HepG2 (cell line): ENCODE results near the gene ISCU. TPM values are rescaled to one million over a fixed set of nuclear protein-coding genes. Genes with fewer than 3 reads are reported as not detected.

Experiments used
- FOXA1 ChIP-seq, 2 experiments: fragments of 450-650 bp in 1 of 2; sonication (generic) in 1 of 2; formaldehyde crosslinking in 1 of 2; IDR thresholded peaks; 2 replicates each; pipeline versions ENCODE4 v1.4.0 to v1.6.1; 2016 to 2020; ENCODE audit warnings: missing genetic modification reagents in 1 of 2
- GZF1 ChIP-seq: sonication (generic); formaldehyde crosslinking; IDR thresholded peaks from 2 replicates; pipeline ENCODE4 v1.5.1; 2020; ENCODE audit warnings: mild to moderate bottlenecking, missing genetic modification reagents
- HMG20A ChIP-seq: IDR thresholded peaks from 2 replicates; pipeline ENCODE4 v1.6.1; 2016; ENCODE audit warnings: borderline replicate concordance
- KLF11 ChIP-seq: IDR thresholded peaks from 2 replicates; pipeline ENCODE4 v1.6.1; 2016; ENCODE audit warnings: missing compliant biosample characterization
- MBNL3 ChIP-seq: fragments of 250-450 bp; sonication (Bioruptor Pico); conservative IDR thresholded peaks from 2 replicates; pipeline ENCODE4 v1.8.0; 2022; ENCODE audit warnings: mild to moderate bottlenecking, inconsistent platforms
- MYNN ChIP-seq: sonication (generic); formaldehyde crosslinking; IDR thresholded peaks from 2 replicates; pipeline ENCODE4 v1.4.0; 2020; ENCODE audit warnings: mild to moderate bottlenecking, low read depth, missing genetic modification reagents
- NFKBIZ ChIP-seq: IDR thresholded peaks from 2 replicates; pipeline ENCODE4 v1.6.1; 2018; ENCODE audit warnings: missing genetic modification reagents, missing compliant biosample characterization
- RNF2 ChIP-seq: fragments of 450-650 bp; conservative IDR thresholded peaks from 2 replicates; pipeline ENCODE4 v1.6.1; 2016; ENCODE audit warnings: low read depth
- SIN3B ChIP-seq: fragments of 150-350 bp; IDR thresholded peaks from 2 replicates; pipeline ENCODE4 v1.6.1; 2014; ENCODE audit warnings: low read length
- SP2 ChIP-seq: sonication (generic); formaldehyde crosslinking; IDR thresholded peaks from 2 replicates; pipeline ENCODE4 v1.5.1; 2020; ENCODE audit warnings: mild to moderate bottlenecking, missing genetic modification reagents
- STAT5B ChIP-seq: sonication (generic); formaldehyde crosslinking; IDR thresholded peaks from 2 replicates; pipeline ENCODE4 v1.4.0; 2020; ENCODE audit warnings: missing genetic modification reagents
- ZNF207 ChIP-seq: fragments of 450-650 bp; IDR thresholded peaks from 2 replicates; pipeline ENCODE4 v1.6.1; 2016; ENCODE audit warnings: antibody characterized with exemption, borderline replicate concordance
- ZNF253 ChIP-seq: sonication (generic); formaldehyde crosslinking; IDR thresholded peaks from 2 replicates; pipeline ENCODE4 v1.8.0; 2022; ENCODE audit warnings: mild to moderate bottlenecking, missing genetic modification reagents, borderline replicate concordance
- ZNF30 ChIP-seq: sonication (generic); formaldehyde crosslinking; IDR thresholded peaks from 2 replicates; pipeline ENCODE4 v1.5.0; 2020; ENCODE audit warnings: mild to moderate bottlenecking, missing genetic modification reagents
- ZNF333 ChIP-seq: sonication (generic); formaldehyde crosslinking; IDR thresholded peaks from 2 replicates; pipeline ENCODE4 v1.4.0; 2020; ENCODE audit warnings: mild to moderate bottlenecking, missing genetic modification reagents, borderline replicate concordance
- ZNF589 ChIP-seq: sonication (generic); formaldehyde crosslinking; conservative IDR thresholded peaks from 2 replicates; pipeline ENCODE4 v1.8.0; 2022; ENCODE audit warnings: mild to moderate bottlenecking, moderate library complexity, missing genetic modification reagents
- ZNF614 ChIP-seq: IDR thresholded peaks from 2 replicates; pipeline ENCODE4 v1.6.1; 2018; ENCODE audit warnings: missing biosample characterization, missing genetic modification reagents, inconsistent platforms, borderline replicate concordance
- ZNF737 ChIP-seq: sonication (generic); formaldehyde crosslinking; IDR thresholded peaks from 2 replicates; pipeline ENCODE4 v1.5.0; 2020; ENCODE audit warnings: missing genetic modification reagents, mild to moderate bottlenecking, borderline replicate concordance
- polyA plus RNA-seq, 8 experiments: library from polyadenylated mRNA; depleted of rRNA in 3 of 8; stranded (reverse) in 7 of 8; unstranded in 1 of 8; fragments of >200 nt; fragmentation: Illumina TruSeq in 4 of 8; extraction: Trizol in 4 of 8; gene quantifications; 2 replicates each; pipeline versions ENCODE4 v1.2.1 to v1.2.3, GENCODE V29; 2011 to 2016; ENCODE audit warnings: low read depth in 4 of 8, missing spikeins in 1 of 8, mixed read lengths in 1 of 8; ENCODE audit not compliant: insufficient read depth in 1 of 8
- total RNA-seq, 5 experiments: library from RNA; depleted of rRNA; stranded (reverse); fragments of >200 nt; fragmentation: Illumina TruSeq; extraction: Trizol; gene quantifications; 2 replicates each; pipeline ENCODE4 v1.2.3, GENCODE V29; 2016; ENCODE audit warnings: low read depth in 1 of 5
- TF ChIP-seq, protein P1 (sequence below): sonication (generic); formaldehyde crosslinking; IDR thresholded peaks from 2 replicates; pipeline ENCODE4 v1.9.0; 2021; ENCODE audit warnings: missing genetic modification reagents, borderline replicate concordance
- TF ChIP-seq, protein P2 (sequence below): sonication (generic); formaldehyde crosslinking; IDR thresholded peaks from 2 replicates; pipeline ENCODE4 v1.8.1; 2023; ENCODE audit warnings: mild to moderate bottlenecking, missing genetic modification reagents
- TF ChIP-seq, protein P3 (sequence below): IDR thresholded peaks from 2 replicates; pipeline ENCODE4 v1.6.1; 2016
- TF ChIP-seq, protein P4 (sequence below): sonication (generic); formaldehyde crosslinking; IDR thresholded peaks from 2 replicates; pipeline ENCODE4 v1.9.0; 2021; ENCODE audit warnings: missing genetic modification reagents, borderline replicate concordance
- TF ChIP-seq, protein P5 (sequence below): sonication (generic); formaldehyde crosslinking; IDR thresholded peaks from 2 replicates; pipeline ENCODE4 v1.4.0; 2020; ENCODE audit warnings: mild to moderate bottlenecking, missing genetic modification reagents

The ISCU gene
- total and polyA plus RNA-seq, 2 of the 13 experiments (the other 11 are each of a cell fraction or from before 2014, with no cell fraction given), result 94.4 to 107 TPM

DNA sequence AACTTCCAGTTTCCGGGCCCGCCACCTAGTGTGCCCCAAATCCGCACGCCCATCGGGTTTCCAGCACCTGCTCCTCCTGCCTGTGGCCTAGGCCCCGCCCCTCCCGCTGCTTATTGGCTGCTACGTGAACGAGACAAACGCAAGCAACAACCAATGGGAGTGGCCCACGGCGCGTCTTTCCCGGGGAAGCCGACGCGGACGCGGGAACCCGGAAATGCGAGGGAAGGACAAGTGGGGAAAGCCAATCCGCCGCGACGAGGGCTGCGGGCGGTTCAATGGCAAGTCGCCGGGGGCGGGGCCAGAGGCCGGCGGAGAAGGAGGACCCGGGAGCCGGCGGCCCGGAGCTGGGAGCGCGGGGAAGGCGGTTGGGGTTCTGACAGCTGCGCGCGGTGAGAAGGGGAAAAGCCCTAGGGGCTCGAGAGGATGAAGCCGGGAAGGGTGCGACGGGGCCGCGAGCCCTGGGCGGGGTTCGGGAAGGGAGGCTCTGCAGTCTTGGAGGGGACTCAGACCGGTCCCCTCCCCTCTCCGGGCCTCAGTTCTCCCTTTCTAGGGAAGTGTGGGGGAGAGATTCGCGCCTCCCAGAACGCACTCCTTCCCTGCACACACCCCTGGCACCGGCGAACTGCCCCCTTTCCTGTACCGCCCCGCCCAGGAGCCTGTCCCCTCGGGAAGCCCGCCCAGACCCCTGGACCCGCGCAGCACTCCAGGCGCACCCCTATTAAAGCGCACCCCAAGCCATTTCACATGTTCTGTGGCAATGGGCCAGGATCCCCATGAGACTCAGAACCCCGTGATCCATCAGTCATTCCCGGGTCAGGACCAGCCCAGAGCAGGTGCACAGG is 47.2 kb upstream of the ISCU start, which contains the start of gene FICD (continued):
- TF ChIP-seq, protein P1, sequence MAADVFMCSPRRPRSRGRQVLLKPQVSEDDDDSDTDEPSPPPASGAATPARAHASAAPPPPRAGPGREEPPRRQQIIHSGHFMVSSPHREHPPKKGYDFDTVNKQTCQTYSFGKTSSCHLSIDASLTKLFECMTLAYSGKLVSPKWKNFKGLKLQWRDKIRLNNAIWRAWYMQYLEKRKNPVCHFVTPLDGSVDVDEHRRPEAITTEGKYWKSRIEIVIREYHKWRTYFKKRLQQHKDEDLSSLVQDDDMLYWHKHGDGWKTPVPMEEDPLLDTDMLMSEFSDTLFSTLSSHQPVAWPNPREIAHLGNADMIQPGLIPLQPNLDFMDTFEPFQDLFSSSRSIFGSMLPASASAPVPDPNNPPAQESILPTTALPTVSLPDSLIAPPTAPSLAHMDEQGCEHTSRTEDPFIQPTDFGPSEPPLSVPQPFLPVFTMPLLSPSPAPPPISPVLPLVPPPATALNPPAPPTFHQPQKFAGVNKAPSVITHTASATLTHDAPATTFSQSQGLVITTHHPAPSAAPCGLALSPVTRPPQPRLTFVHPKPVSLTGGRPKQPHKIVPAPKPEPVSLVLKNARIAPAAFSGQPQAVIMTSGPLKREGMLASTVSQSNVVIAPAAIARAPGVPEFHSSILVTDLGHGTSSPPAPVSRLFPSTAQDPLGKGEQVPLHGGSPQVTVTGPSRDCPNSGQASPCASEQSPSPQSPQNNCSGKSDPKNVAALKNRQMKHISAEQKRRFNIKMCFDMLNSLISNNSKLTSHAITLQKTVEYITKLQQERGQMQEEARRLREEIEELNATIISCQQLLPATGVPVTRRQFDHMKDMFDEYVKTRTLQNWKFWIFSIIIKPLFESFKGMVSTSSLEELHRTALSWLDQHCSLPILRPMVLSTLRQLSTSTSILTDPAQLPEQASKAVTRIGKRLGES, result no peak
- TF ChIP-seq NFKBIZ (CRISPR knock-in tag) (no peak), ZNF333 (no peak), MYNN (CRISPR knock-in tag) (no peak), ZNF207 (no peak), KLF11 (CRISPR knock-in tag) (no peak), ZNF737 (CRISPR knock-in tag) (no peak), ZNF253 (no peak), RNF2 (no peak; the same call in 1 of the 2 replicates), ZNF614 (no peak; the same call in 1 of the 2 replicates), ZNF589 (no peak), MBNL3 (no peak), HMG20A (CRISPR knock-in tag) (no peak), GZF1 (CRISPR knock-in tag) (no peak), SIN3B (no peak), STAT5B (CRISPR knock-in tag) (no peak), ZNF30 (no peak), FOXA1 (IDR thresholded peaks at IDR 0.05) (no peak), FOXA1 (CRISPR knock-in tag; IDR thresholded peaks at IDR 0.05) (no peak), SP2 (CRISPR knock-in tag) (peak; percentile 97)
- TF ChIP-seq, protein P2, sequence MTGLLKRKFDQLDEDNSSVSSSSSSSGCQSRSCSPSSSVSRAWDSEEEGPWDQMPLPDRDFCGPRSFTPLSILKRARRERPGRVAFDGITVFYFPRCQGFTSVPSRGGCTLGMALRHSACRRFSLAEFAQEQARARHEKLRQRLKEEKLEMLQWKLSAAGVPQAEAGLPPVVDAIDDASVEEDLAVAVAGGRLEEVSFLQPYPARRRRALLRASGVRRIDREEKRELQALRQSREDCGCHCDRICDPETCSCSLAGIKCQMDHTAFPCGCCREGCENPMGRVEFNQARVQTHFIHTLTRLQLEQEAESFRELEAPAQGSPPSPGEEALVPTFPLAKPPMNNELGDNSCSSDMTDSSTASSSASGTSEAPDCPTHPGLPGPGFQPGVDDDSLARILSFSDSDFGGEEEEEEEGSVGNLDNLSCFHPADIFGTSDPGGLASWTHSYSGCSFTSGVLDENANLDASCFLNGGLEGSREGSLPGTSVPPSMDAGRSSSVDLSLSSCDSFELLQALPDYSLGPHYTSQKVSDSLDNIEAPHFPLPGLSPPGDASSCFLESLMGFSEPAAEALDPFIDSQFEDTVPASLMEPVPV (CRISPR knock-in tag), result no peak
- TF ChIP-seq, protein P3, sequence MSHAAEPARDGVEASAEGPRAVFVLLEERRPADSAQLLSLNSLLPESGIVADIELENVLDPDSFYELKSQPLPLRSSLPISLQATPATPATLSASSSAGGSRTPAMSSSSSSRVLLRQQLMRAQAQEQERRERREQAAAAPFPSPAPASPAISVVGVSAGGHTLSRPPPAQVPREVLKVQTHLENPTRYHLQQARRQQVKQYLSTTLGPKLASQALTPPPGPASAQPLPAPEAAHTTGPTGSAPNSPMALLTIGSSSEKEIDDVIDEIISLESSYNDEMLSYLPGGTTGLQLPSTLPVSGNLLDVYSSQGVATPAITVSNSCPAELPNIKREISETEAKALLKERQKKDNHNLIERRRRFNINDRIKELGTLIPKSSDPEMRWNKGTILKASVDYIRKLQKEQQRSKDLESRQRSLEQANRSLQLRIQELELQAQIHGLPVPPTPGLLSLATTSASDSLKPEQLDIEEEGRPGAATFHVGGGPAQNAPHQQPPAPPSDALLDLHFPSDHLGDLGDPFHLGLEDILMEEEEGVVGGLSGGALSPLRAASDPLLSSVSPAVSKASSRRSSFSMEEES, result no peak
- TF ChIP-seq, protein P4, sequence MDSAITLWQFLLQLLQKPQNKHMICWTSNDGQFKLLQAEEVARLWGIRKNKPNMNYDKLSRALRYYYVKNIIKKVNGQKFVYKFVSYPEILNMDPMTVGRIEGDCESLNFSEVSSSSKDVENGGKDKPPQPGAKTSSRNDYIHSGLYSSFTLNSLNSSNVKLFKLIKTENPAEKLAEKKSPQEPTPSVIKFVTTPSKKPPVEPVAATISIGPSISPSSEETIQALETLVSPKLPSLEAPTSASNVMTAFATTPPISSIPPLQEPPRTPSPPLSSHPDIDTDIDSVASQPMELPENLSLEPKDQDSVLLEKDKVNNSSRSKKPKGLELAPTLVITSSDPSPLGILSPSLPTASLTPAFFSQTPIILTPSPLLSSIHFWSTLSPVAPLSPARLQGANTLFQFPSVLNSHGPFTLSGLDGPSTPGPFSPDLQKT (CRISPR knock-in tag), result 0 out of 2 replicates have a peak, but pooled peaks have one; percentile 9
- TF ChIP-seq, protein P5, sequence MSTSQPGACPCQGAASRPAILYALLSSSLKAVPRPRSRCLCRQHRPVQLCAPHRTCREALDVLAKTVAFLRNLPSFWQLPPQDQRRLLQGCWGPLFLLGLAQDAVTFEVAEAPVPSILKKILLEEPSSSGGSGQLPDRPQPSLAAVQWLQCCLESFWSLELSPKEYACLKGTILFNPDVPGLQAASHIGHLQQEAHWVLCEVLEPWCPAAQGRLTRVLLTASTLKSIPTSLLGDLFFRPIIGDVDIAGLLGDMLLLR (CRISPR knock-in tag), result no peak
